Brain microvascular endothelial cell (primary cell): ENCODE measurements around the gene MYOM1.

Source experiments
- DNase-seq: peaks from one replicate; pipeline ENCODE4 v3.0.0-alpha.2; 2020
- H3K27ac ChIP-seq: fragments of 250-450 bp; sonication (Bioruptor Pico); 2 replicates; pipeline ENCODE4 v1.5.1; 2020; ENCODE audit warnings: mild to moderate bottlenecking, moderate library complexity
- H3K27me3 ChIP-seq: fragments of 250-450 bp; sonication (Bioruptor Pico); replicated peaks from 2 replicates; pipeline ENCODE4 v1.5.1; 2020; ENCODE audit warnings: mild to moderate bottlenecking
- H3K36me3 ChIP-seq: fragments of 250-450 bp; sonication (Bioruptor Pico); replicated peaks from 2 replicates; pipeline ENCODE4 v1.5.1; 2020; ENCODE audit warnings: mild to moderate bottlenecking
- H3K4me3 ChIP-seq: 2 replicates; pipeline ENCODE4 v1.5.1; 2011; ENCODE audit warnings: low read depth, mild to moderate bottlenecking, control low read depth, low read length, moderate library complexity
- in situ Hi-C: cut with HindIII; loops from 2 replicates; pipeline ENCODE4 v1.10.0; 2017; ENCODE audit warnings: low sequenced_read_pairs, low pct_ligation_motif_present
- TF ChIP-seq, protein P1 (sequence below): IDR thresholded peaks from 2 replicates; pipeline ENCODE4 v1.5.1; 2011; ENCODE audit warnings: low read depth, mild to moderate bottlenecking, moderate library complexity, low read length, control low read depth, inconsistent platforms; ENCODE audit errors: missing control alignments

The MYOM1 gene

DNA sequence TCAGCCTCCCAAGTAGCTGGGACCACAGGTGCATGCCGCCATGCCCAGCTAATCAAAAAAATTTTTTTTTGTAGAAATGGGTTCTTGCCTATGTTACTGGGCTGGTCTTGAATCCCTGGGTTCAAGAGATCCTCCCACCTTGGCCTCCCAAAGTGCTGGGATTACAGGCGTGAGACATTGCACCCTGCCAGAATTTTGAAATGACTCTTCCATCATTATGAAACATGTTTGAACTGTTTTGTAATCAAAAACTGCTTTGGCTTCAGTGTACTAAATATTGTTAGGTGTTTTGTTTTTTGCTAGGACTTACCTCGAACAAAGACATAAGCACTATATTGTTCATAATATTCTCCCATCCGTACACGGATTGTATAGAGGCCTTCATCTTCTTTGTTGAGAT is 55.8 kb downstream of the MYOM1 start:
- no peak for DNase-seq
- TF ChIP-seq, protein P1, sequence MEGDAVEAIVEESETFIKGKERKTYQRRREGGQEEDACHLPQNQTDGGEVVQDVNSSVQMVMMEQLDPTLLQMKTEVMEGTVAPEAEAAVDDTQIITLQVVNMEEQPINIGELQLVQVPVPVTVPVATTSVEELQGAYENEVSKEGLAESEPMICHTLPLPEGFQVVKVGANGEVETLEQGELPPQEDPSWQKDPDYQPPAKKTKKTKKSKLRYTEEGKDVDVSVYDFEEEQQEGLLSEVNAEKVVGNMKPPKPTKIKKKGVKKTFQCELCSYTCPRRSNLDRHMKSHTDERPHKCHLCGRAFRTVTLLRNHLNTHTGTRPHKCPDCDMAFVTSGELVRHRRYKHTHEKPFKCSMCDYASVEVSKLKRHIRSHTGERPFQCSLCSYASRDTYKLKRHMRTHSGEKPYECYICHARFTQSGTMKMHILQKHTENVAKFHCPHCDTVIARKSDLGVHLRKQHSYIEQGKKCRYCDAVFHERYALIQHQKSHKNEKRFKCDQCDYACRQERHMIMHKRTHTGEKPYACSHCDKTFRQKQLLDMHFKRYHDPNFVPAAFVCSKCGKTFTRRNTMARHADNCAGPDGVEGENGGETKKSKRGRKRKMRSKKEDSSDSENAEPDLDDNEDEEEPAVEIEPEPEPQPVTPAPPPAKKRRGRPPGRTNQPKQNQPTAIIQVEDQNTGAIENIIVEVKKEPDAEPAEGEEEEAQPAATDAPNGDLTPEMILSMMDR, result no peak
- Histone ChIP-seq H3K4me3 (no peak overlapping the region), H3K27me3 (no peaks in the 10 kb centered on the region), H3K27ac (no peak overlapping the region), H3K36me3 (no peaks in the 10 kb centered on the region)
- in situ Hi-C loops, result no loop called here

DNA sequence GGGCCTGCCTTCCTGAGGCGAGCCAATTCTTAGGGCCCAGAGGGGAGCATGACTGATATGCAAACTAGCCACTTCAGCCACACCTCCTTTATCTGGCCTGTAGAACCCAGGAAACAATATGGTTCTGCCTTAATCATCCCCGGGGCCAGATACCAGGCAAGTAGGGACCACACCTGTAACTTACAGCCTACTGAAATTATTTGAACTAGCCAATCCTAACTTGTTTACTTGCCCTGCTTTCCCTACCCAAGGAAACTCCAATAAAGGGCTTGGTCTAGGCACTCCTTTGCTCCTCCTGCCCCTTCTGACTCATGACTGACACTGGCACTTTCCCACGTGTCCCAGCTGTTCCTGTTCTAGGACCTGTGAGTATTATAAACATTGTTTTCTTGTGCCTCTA is 57.6 kb downstream of the MYOM1 start:
- TF ChIP-seq, protein P1, result no peak
- in situ Hi-C loops, result no loop called here
- H3K27me3 ChIP-seq, result no peaks in the 10 kb centered on the region
- no peak overlapping the region for H3K27ac ChIP-seq
- no peaks in the 10 kb centered on the region for H3K36me3 ChIP-seq
- H3K4me3 ChIP-seq, result no peak overlapping the region
- no peak for DNase-seq

DNA sequence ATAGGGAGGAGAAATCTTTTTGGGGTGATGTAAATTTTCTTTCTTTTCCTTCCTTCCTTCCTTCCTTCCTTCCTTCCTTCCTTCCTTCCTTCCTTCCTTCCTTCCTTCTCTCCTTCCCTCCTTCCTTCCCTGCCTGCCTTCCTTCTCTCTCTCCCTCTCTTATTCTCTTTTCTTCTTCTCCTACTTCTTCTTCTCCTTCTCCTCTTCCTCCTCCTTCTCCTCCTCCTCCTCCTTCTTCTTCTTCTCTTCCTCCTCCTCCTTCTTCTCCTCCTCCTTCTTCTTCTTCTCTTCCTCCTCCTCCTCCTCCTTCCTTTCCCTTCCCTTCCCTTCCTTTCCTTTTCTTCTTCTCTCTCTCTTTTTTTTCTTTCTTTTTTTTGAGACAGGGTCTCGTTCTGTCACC is 59.9 kb downstream of the MYOM1 start:
- no peak overlapping the region for H3K4me3 ChIP-seq
- H3K27ac ChIP-seq, result no peak overlapping the region
- in situ Hi-C loops, result no loop called here
- DNase-seq, result no peak
- TF ChIP-seq, protein P1, result no peak
- no peaks in the 10 kb centered on the region for H3K27me3 ChIP-seq
- no peaks in the 10 kb centered on the region for H3K36me3 ChIP-seq

DNA sequence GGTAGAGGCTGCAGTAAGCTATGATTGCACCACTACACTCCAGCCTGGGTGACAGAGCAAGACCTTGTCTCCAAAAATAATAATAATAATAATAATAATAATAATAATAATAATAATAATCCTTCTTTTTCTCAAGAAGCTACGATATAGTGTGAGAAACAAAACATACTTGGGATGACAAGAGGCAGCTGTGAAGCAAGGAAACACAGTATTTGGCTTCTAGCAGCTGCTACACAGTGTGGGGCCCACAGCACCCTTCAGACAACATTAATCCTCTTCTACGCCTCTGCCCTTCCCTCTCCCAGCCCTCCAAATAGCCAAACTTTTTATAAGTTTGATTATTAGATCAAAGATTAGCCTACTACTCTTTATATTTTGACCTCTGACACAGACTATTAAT is 62.2 kb downstream of the MYOM1 start:
- Histone ChIP-seq H3K27me3 (no peaks in the 10 kb centered on the region), H3K36me3 (no peaks in the 10 kb centered on the region), H3K27ac (no peak overlapping the region), H3K4me3 (no peak overlapping the region)
- in situ Hi-C loops, result no loop called here
- DNase-seq, result no peak
- TF ChIP-seq, protein P1, result no peak

DNA sequence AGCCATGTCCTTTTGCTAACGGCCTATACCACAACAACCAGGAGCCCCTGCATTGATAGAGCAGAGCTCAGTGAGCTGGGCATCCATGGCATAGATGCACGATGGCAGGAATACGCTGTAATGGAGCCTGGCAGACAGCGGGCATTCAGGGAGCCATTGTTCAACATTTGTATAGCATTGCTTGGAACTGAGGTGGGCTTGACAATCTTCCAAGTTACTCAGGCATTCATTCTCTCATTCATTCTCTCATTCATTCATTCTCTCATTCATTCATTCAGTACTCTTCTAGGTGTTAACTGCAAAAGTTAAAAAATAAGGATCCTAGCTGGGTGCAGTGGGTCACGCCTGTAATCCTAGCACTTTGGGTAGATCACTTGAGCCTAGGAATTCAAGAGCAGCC is 62.7 kb downstream of the MYOM1 start:
- no peak for DNase-seq
- in situ Hi-C loops, result no loop called here
- Histone ChIP-seq H3K27me3 (no peaks in the 10 kb centered on the region), H3K36me3 (no peaks in the 10 kb centered on the region), H3K4me3 (no peak overlapping the region), H3K27ac (no peak overlapping the region)
- TF ChIP-seq, protein P1, result no peak

DNA sequence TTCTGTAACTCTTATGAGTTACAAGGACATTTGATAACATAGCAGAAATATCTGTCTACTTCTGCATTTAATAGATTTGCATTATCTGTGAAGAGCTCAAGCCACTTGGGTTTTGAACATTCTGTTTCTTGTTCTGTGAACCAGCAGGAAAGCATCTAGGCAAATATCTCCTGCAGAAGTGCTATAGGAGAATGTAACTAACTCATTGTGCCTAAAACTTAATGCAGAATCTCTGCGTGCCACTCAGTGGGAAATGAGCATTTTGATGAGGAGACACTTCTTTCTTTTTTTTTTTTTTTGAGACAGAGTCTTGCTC is 63.5 kb downstream of the MYOM1 start:
- H3K27me3 ChIP-seq, result no peaks in the 10 kb centered on the region
- no peak overlapping the region for H3K4me3 ChIP-seq
- in situ Hi-C loops, result no loop called here
- no peak overlapping the region for H3K27ac ChIP-seq
- TF ChIP-seq, protein P1, result no peak
- no peaks in the 10 kb centered on the region for H3K36me3 ChIP-seq
- DNase-seq, result no peak
